Ishikawa (cell line): Measurements from ENCODE around the gene ARSI.

Source experiments
- CEBPB ChIP-seq: IDR thresholded peaks from 2 replicates; pipeline ENCODE4 v1.6.1; 2012
- CREB1 ChIP-seq: IDR thresholded peaks from 2 replicates; pipeline ENCODE4 v1.6.1; 2012; ENCODE audit warnings: low read depth
- EGR1 ChIP-seq: IDR thresholded peaks from 2 replicates; pipeline ENCODE4 v1.6.1; 2012
- EP300 ChIP-seq: IDR thresholded peaks from 2 replicates; pipeline ENCODE4 v1.6.1; 2012; ENCODE audit warnings: borderline replicate concordance
- FOXM1 ChIP-seq: IDR thresholded peaks from 2 replicates; pipeline ENCODE4 v1.6.1; 2012; ENCODE audit warnings: low read depth, borderline replicate concordance
- MAX ChIP-seq: IDR thresholded peaks from 2 replicates; pipeline ENCODE4 v1.6.1; 2012
- NFIC ChIP-seq: IDR thresholded peaks from 2 replicates; pipeline ENCODE4 v1.6.1; 2012
- RAD21 ChIP-seq: IDR thresholded peaks from 2 replicates; pipeline ENCODE4 v1.6.1; 2012; ENCODE audit warnings: low read depth
- TAF1 ChIP-seq: IDR thresholded peaks from 2 replicates; pipeline ENCODE4 v1.6.1; 2012; ENCODE audit warnings: low read depth, mild to moderate bottlenecking
- TCF12 ChIP-seq: IDR thresholded peaks from 2 replicates; pipeline ENCODE4 v1.6.1; 2012; ENCODE audit warnings: low read depth
- TEAD4 ChIP-seq: IDR thresholded peaks from 2 replicates; pipeline ENCODE4 v1.6.1; 2012
- YY1 ChIP-seq: IDR thresholded peaks from 2 replicates; pipeline ENCODE4 v1.6.1; 2012; ENCODE audit warnings: low read depth
- ZBTB7A ChIP-seq: IDR thresholded peaks from 2 replicates; pipeline ENCODE4 v1.6.1; 2012; ENCODE audit warnings: low read depth
- TF ChIP-seq, protein P1 (sequence below): IDR thresholded peaks from 2 replicates; pipeline ENCODE4 v1.6.1; 2012; ENCODE audit warnings: low read depth, mild to moderate bottlenecking
- TF ChIP-seq, protein P2 (sequence below): IDR thresholded peaks from 2 replicates; pipeline ENCODE4 v1.6.1; 2012

Gene ARSI

GRCh38 chr5:150316320-150316719 lies 13.6 kb upstream of the ARSI start:
- no peak for TF ChIP-seq FOXM1

DNA sequence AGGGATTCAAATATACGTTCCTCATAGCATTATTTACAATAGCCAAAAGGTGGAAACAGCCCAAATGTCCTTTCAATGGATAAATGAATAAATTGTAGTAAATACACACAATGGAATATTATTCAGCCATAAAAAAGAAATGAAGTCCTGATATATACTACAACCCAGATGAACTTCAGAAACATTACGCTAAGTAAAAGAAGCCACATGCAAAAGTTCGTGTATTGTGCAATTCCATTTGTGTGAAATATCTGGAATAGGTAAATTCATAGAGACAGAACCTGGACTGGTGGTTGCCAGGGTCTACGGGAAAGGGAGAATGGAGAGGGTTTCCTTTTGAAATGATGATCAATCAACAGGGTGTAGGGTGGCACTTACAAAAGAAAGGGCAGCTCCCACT lies 12.5 kb upstream of the ARSI start:
- TF ChIP-seq MAX (no peak), FOXM1 (no peak), ZBTB7A (no peak), NFIC (no peak), EP300 (no peak), TAF1 (no peak), CEBPB (no peak), RAD21 (no peak), YY1 (no peak), TCF12 (no peak), EGR1 (no peak), CREB1 (no peak), TEAD4 (no peak)
- TF ChIP-seq, protein P1, sequence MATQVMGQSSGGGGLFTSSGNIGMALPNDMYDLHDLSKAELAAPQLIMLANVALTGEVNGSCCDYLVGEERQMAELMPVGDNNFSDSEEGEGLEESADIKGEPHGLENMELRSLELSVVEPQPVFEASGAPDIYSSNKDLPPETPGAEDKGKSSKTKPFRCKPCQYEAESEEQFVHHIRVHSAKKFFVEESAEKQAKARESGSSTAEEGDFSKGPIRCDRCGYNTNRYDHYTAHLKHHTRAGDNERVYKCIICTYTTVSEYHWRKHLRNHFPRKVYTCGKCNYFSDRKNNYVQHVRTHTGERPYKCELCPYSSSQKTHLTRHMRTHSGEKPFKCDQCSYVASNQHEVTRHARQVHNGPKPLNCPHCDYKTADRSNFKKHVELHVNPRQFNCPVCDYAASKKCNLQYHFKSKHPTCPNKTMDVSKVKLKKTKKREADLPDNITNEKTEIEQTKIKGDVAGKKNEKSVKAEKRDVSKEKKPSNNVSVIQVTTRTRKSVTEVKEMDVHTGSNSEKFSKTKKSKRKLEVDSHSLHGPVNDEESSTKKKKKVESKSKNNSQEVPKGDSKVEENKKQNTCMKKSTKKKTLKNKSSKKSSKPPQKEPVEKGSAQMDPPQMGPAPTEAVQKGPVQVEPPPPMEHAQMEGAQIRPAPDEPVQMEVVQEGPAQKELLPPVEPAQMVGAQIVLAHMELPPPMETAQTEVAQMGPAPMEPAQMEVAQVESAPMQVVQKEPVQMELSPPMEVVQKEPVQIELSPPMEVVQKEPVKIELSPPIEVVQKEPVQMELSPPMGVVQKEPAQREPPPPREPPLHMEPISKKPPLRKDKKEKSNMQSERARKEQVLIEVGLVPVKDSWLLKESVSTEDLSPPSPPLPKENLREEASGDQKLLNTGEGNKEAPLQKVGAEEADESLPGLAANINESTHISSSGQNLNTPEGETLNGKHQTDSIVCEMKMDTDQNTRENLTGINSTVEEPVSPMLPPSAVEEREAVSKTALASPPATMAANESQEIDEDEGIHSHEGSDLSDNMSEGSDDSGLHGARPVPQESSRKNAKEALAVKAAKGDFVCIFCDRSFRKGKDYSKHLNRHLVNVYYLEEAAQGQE = no peak
- TF ChIP-seq, protein P2, sequence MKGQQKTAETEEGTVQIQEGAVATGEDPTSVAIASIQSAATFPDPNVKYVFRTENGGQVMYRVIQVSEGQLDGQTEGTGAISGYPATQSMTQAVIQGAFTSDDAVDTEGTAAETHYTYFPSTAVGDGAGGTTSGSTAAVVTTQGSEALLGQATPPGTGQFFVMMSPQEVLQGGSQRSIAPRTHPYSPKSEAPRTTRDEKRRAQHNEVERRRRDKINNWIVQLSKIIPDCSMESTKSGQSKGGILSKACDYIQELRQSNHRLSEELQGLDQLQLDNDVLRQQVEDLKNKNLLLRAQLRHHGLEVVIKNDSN = no peak

DNA sequence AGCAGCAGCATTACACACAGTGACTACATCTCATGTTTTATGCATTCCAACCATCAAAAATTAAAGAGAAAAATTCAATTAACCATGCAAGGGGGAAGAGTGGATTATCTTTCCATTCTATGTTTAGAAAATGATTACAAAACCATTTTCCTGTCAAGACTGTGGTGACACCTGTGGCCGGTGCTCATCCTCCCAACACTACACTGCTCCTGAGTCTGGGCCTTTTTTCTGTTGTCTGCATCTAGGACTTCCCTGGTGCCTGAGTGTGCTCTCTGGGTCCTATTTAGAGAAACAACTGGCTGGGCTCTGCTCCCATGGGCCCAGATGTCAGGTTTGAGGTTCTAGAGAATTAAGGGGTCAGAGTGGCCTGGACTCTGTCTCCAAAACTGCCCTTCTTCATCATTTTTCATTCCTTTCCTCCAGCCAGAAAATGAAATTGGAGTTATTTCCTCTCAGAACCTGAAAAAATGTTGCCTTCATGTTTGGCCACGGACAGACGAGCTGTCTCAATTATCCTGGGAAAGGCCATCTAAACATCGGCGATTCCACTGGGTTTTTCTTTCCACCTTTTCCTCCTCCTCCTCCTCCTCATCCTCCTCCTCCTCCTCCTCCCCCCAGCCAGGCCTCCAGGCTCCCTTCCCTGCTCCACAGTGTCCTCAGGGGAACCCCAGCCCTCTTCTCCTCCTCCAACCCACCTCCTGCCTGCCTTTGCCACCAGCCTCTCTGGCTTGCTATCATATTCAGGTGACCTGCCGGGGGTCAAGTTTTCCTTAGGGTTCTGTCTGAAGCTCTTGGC lies 11.4 kb upstream of the ARSI start:
- TF ChIP-seq, protein P2 = no peak
- TF ChIP-seq EP300 (no peak), YY1 (no peak), EGR1 (no peak), TAF1 (no peak), FOXM1 (no peak), CEBPB (no peak), MAX (no peak), ZBTB7A (no peak), RAD21 (no peak), TEAD4 (no peak), NFIC (no peak), TCF12 (no peak), CREB1 (no peak)
- TF ChIP-seq, protein P1 = no peak

GRCh38 chr5:150313501-150313900 lies 10.8 kb upstream of the ARSI start:
- TF ChIP-seq CEBPB (no peak), FOXM1 (no peak), EP300 (no peak), EGR1 (no peak), TCF12 (no peak), YY1 (no peak), MAX (no peak), TAF1 (no peak), RAD21 (no peak), TEAD4 (no peak), CREB1 (no peak), NFIC (no peak), ZBTB7A (no peak)
- TF ChIP-seq, protein P2 = no peak
- TF ChIP-seq, protein P1 = no peak
